Bronchial epithelial cell (primary cell): ENCODE measurements around the gene NUDT22. TPM values are rescaled to one million over a fixed set of nuclear protein-coding genes. Genes with fewer than 3 reads are reported as not detected.

ENCODE experiments used
- DNase-seq: peaks from one replicate; pipeline ENCODE4 v3.0.0-alpha.2; 2010; ENCODE audit warnings: low read depth
- FAIRE-seq: peaks from 2 replicates; lab custom pipeline; 2011; peaks lifted over from hg19 to GRCh38; lab: Jason Lieb, UNC
- H3K27me3 ChIP-seq: 2 replicates; pipeline ENCODE4 v1.5.1; 2011; ENCODE audit warnings: low read length; ENCODE audit not compliant: control insufficient read depth, insufficient read depth
- H3K36me3 ChIP-seq: 2 replicates; pipeline ENCODE4 v1.5.1; 2011; ENCODE audit warnings: low read length; ENCODE audit not compliant: control insufficient read depth, insufficient read depth
- H3K4me3 ChIP-seq: 2 replicates; pipeline ENCODE4 v1.5.1; 2011; ENCODE audit warnings: mild to moderate bottlenecking, low read depth, low read length, control low read depth
- total RNA-seq: library from RNA; depleted of rRNA; stranded (reverse); fragments of >200 nt; gene quantifications from 2 replicates; pipeline ENCODE4 v1.2.1, GENCODE V29; 2014
- TF ChIP-seq, protein P1 (sequence below): IDR thresholded peaks from 2 replicates; pipeline ENCODE4 v1.5.1; 2011; ENCODE audit warnings: mild to moderate bottlenecking, moderate library complexity, low read length, control low read depth, inconsistent platforms; ENCODE audit not compliant: insufficient read depth, severe bottlenecking

The NUDT22 gene
- total RNA-seq, 1 donor from 2014 or later = 57.9 TPM

- Histone ChIP-seq H3K4me3 (peak overlapping the region; percentile 90), H3K36me3 (peaks cover 13% of the 10 kb centered on the region), H3K27me3 (no peaks in the 10 kb centered on the region)
- TF ChIP-seq, protein P1, sequence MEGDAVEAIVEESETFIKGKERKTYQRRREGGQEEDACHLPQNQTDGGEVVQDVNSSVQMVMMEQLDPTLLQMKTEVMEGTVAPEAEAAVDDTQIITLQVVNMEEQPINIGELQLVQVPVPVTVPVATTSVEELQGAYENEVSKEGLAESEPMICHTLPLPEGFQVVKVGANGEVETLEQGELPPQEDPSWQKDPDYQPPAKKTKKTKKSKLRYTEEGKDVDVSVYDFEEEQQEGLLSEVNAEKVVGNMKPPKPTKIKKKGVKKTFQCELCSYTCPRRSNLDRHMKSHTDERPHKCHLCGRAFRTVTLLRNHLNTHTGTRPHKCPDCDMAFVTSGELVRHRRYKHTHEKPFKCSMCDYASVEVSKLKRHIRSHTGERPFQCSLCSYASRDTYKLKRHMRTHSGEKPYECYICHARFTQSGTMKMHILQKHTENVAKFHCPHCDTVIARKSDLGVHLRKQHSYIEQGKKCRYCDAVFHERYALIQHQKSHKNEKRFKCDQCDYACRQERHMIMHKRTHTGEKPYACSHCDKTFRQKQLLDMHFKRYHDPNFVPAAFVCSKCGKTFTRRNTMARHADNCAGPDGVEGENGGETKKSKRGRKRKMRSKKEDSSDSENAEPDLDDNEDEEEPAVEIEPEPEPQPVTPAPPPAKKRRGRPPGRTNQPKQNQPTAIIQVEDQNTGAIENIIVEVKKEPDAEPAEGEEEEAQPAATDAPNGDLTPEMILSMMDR = no peak
- DNase-seq = no peak
- no peak for FAIRE-seq
Observed at GRCh38 chr11:64241241-64241490, 15.1 kb downstream of the NUDT22 start.

DNA sequence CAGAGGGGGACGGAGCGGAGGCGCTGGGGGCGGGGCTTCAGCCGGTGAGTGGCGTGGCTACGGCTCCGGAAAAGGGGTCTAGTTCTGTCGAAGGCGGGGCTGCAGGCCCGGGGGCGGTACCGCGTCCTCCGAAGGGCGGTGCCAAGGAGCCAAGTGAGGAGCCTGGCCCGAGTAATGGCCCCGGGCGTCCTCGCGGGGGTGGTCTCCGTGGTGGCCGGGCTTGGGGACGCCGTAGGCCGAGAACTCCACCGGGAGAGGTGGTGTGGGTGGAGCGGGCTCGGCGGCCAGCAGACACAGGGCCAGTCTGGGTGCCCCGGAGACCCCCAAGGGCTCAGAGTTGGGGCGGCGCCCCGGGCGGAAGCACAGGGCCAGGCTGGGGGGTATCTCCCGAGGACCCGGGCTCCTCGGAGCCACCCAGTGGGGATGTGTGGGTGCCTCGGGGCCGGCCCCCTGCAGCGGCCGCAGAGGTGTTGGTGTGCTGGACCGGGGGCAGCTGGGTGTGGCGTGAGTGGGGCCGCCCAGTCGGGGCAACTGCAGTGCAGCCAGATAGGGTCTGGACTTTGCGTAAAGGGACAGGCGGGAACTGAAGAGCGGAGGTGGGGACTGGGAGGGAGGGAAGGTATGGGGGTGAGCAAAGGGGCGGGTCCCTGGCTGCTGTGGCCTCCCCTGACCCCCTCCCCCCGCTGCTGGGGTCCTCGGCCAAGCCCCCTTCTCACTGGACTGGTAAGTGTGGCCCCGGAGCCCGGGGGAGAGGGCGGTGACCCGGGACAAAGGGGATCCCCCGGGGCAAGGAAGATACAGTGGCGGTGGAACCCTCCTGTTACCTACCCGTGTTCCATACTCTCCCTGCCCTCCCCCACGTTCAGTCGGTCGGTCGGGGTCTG, 15.7 kb downstream of the NUDT22 start:
- H3K36me3 ChIP-seq = peaks cover 13% of the 10 kb centered on the region
- TF ChIP-seq, protein P1 = no peak
- DNase-seq (peak; percentile 94), FAIRE-seq (no peak)
- H3K4me3 ChIP-seq = peak overlapping the region; percentile 90
- no peaks in the 10 kb centered on the region for H3K27me3 ChIP-seq

- H3K36me3 ChIP-seq = peaks cover 12% of the 10 kb centered on the region
- no peak overlapping the region for H3K4me3 ChIP-seq
- FAIRE-seq = no peak
- TF ChIP-seq, protein P1 = no peak
- no peak for DNase-seq
- H3K27me3 ChIP-seq = no peaks in the 10 kb centered on the region
Observed at GRCh38 chr11:64243236-64243854, 17.3 kb downstream of the NUDT22 start.

GRCh38 chr11:64244107-64244506, 18.0 kb downstream of the NUDT22 start:
- FAIRE-seq = no peak
- H3K4me3 ChIP-seq = no peak overlapping the region
- TF ChIP-seq, protein P1 = no peak
- H3K36me3 ChIP-seq = peaks cover 11% of the 10 kb centered on the region
- DNase-seq = no peak
- H3K27me3 ChIP-seq = no peaks in the 10 kb centered on the region

DNA sequence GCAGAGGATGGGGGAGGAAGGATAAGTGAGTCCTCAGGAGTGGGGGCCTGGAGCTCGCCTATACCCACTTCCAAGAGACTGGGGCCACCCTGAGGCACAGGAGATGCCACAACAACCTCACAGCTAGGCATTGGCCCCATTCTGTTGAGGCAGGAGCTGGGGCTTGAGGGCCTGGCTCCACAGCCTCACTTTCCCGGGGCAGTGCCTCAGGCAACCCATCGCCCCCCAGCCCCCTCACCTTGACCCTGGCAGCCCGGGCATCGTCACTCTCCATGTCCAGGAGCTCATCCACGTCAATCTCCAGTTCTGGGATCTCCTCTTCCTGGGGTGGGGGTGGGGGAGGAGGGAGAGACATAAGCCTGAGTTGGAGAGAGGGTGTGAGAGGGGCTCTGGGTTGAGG, 18.9 kb downstream of the NUDT22 start:
- Histone ChIP-seq H3K4me3 (peak overlapping the region; percentile 99), H3K36me3 (peaks cover 11% of the 10 kb centered on the region), H3K27me3 (no peaks in the 10 kb centered on the region)
- DNase-seq (no peak), FAIRE-seq (no peak)
- TF ChIP-seq, protein P1 = no peak
